HG02885 (cell line): Measurements from ENCODE around the gene MDM2.

Source experiments
- ATAC-seq: cut with Tn5 transposase; IDR thresholded peaks from one replicate; pipeline ENCODE4 v1.9.1; 2021; ENCODE audit warnings: mild to moderate bottlenecking; ENCODE audit not compliant: unreplicated experiment, poor library complexity

Gene MDM2

GRCh38 chr12:68896881-68897540 lies 89.0 kb downstream of the MDM2 start:
- ATAC-seq = no peak

GRCh38 chr12:68899251-68899771 lies 91.3 kb downstream of the MDM2 start:
- no peak for ATAC-seq

- no peak for ATAC-seq
Measured at GRCh38 chr12:68900241-68900640, 92.3 kb downstream of the MDM2 start.
